Astrocyte of the cerebellum (primary cell): ENCODE measurements around the gene MYBPC1.

Experiments
- DNase-seq: peaks from one replicate; pipeline ENCODE4 v3.0.0-alpha.2; 2011; ENCODE audit warnings: low read depth
- H3K4me3 ChIP-seq: 2 replicates; pipeline ENCODE4 v1.5.1; 2011; ENCODE audit warnings: mild to moderate bottlenecking, low read depth, low read length, moderate library complexity
- in situ Hi-C: cut with HindIII; loops from 2 replicates; pipeline ENCODE4 v1.10.0; 2017; ENCODE audit warnings: low sequenced_read_pairs
- TF ChIP-seq, protein P1 (sequence below): IDR thresholded peaks from 2 replicates; pipeline ENCODE4 v1.5.1; 2012; ENCODE audit warnings: low read length, low read depth, moderate library complexity, mild to moderate bottlenecking; ENCODE audit errors: missing control alignments

The MYBPC1 gene

DNA sequence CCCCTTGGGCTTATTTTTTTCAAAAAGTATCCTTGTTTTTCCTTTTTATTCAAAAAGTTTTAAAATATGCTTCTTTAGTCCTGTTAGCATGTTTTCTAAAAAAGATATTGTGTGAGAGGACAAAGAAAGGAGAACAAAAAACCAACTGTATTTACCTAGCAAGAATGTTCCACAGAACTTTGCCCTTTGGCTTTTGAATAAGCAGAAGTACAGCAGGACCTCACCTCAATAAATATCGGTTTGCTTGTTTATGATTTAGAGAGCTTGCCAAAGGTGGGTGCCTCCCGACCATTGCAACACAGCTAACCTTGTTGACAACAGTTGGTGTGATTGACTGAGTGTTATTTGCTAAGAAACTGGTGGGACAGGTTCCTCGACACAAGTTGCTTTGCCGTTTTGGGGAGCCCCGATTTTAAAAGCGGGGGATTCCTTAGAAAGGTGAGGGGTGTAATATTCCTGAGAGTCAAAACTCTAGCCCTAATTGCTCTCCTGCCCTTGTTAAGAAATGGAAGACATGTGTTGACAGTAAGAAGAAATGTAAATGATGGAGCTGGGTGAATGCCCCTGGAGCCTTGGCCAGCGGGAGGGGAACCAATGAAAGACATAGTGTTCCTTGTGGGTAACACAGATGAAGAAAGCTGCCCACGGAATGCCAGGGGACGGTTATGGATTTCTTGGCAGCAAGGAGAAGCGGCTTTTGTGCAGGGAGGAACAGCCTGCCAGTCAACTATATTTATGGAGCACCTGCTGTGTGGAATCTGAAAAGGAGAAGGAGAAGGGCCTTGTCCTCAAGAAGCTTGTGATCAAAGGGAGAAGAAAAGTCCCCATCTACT, 13.7 kb downstream of the MYBPC1 start:
- in situ Hi-C loops: no loop called here
- no peak for DNase-seq
- TF ChIP-seq, protein P1, sequence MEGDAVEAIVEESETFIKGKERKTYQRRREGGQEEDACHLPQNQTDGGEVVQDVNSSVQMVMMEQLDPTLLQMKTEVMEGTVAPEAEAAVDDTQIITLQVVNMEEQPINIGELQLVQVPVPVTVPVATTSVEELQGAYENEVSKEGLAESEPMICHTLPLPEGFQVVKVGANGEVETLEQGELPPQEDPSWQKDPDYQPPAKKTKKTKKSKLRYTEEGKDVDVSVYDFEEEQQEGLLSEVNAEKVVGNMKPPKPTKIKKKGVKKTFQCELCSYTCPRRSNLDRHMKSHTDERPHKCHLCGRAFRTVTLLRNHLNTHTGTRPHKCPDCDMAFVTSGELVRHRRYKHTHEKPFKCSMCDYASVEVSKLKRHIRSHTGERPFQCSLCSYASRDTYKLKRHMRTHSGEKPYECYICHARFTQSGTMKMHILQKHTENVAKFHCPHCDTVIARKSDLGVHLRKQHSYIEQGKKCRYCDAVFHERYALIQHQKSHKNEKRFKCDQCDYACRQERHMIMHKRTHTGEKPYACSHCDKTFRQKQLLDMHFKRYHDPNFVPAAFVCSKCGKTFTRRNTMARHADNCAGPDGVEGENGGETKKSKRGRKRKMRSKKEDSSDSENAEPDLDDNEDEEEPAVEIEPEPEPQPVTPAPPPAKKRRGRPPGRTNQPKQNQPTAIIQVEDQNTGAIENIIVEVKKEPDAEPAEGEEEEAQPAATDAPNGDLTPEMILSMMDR: no peak
- H3K4me3 ChIP-seq: no peak overlapping the region

DNA sequence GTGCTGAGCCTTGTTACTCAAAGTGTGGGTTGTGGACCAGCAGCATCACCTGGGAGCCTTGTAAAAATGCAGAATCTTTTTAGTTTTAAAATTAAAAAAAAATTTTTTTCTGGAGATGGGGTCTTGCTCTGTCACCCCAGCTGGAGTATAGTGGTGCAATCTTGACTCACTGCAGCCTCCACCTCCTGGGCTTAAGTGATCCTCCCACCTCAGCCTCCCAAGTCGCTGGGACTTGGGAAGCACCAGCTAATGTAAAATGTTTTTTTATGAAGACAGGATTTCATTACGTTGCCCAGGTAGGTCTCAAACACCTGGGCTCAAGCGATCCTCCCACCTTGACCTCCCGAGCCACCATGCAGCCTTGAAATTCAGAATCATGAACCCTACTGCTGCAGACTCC, 14.4 kb downstream of the MYBPC1 start:
- no peak overlapping the region for H3K4me3 ChIP-seq
- TF ChIP-seq, protein P1: no peak
- in situ Hi-C loops: no loop called here
- no peak for DNase-seq

DNA sequence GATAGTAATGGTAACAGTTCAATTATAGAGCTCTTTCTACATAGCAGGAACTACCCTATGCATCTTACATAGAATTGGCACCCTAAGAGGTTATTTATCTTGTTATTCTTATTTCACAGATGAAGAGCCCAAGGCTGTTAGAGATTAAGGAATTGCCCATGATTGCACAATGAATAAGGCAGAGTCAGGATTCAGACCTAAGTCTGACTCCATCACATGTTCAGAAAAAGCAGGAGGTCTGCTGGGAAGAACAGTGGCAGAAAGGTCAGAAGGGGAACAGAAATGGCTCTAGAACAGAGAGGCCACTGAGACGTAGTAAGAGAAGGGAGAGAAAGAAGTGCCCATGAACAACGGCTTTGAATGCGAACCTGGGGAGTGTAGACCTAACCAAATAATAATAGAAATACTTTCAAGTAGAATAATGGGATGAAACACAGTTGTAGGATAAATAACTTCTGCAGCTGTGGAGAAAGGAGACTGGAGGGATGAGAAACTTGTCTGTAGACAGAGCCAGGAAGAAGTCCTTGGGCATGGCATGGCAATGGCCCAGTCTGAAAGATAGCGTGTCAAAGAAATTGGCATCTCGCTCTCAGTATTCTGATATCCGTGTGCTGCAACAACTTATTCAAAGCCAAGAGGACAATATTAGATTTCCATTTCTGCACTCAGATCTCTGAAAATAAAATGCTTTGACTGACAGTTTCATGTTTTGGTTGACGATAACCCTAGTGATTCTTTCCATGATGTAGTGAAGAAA, 17.6 kb downstream of the MYBPC1 start:
- TF ChIP-seq, protein P1: no peak
- in situ Hi-C loops: no loop called here
- no peak overlapping the region for H3K4me3 ChIP-seq
- DNase-seq: no peak

DNA sequence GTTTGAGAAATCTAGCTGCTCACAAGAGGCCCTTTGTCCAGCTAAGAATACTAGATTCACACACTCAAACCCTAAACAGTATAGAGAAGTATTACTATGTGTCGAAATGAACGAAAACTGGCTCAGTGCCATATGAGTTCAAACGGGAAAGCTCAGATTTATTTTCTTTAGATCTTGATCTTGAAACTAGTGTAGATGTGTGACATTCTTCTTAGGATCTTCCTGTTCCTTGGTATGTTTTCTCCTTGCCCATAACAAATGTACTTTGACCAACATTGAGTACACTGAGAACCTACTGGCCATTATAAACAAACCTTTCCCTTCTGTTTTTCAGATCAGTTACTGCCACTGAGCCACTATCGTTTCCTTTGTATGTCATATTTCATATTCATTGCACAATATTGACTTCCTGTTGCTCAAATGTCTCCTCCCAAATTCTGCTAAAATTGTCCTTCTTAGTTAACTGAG, 21.3 kb downstream of the MYBPC1 start:
- DNase-seq: no peak
- no peak overlapping the region for H3K4me3 ChIP-seq
- in situ Hi-C loops: no loop called here
- TF ChIP-seq, protein P1: no peak

DNA sequence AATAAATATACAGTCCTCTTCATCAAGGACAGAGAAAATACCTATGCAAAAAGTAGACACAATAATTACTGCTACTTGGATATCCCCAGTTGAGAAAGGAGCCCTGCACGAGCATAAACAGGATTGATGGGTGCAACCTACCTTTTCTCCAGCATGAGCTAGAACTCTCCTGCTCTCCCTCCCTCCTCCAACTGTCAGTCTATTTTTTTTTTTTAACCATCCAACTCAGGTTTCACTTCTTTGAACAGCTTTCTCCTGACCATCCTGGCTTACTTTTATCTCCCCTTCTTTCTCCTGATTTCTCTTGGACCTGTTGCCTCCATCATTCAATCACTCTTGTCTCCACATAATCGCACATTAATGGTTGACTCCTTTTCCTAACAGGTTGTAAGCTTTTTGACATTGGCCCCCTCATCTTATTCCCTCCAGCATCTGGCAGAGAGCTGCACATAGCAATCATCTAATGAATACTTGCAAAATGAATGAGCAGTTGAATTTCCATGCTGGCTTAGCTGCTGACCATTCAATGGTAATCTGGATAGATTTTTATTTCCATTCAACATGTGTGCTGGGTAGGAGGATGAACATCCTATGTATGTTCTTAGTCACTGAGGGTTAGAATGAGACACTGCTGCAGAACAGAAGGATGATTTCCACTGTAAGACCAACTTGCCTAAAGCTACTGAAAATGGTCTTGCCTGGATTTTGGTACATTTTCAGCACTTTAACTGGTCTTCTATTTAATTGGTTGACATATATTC, 24.4 kb downstream of the MYBPC1 start:
- in situ Hi-C loops: no loop called here
- TF ChIP-seq, protein P1: no peak
- no peak for DNase-seq
- no peak overlapping the region for H3K4me3 ChIP-seq

DNA sequence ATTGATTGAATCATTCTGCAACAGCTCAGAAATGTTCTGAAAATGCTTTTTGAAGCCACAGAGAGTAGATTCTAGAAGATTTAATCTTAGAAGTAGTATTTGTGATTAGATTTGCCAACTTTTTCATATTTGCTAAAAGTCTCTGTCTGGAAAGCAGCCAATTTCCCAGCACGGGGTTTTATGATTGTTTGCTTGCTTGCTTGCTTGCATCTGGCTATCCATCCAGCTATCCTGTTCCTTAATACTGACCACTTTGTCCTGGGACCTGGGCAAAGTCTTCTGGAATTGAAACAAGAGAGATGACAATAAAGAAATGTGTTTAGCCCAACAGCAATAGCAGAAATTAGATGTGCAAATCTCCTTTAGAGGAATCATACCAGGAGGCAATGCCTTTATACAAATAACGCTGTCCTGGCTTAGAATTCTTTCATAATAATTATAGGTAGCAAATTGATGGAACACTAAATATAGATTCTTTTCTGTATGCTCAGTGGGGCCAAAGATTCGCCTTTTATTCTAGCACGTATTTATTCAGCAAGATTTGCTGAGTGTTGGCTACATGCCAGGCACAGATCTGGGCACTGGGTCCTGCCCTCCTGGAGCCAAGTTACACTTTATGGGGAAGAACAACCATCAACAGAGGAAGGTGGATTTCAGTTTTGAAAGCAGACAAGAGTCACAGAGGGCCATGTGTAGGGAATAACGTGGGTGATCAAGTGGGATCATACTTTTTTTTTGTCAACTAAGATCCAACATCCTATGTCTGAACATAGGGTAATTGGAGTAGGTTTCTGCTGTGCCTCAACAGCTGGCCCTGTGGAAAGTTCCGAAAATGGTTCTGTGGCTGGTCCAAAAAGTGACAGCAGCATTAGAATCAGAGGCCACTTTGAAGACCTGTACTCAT, 25.3 kb downstream of the MYBPC1 start:
- no peak overlapping the region for H3K4me3 ChIP-seq
- in situ Hi-C loops: no loop called here
- no peak for DNase-seq
- TF ChIP-seq, protein P1: no peak
